Measurements from ENCODE around the gene STRC. TPM values are rescaled to one million over a fixed set of nuclear protein-coding genes. Genes with fewer than 3 reads are reported as not detected.
A peak's percentile ranks its signal among the peaks of the same experiment; 100 is the strongest.
"Not testable (repeated sequence)": the region's sequence is repeated elsewhere in the genome, so short reads cannot be mapped to it uniquely, and the experiment has no call there.

STRC gene
- total and polyA plus RNA-seq, 4 experiments from 2014 or later: 2.4 to 2.8 TPM; not detected in 2

GRCh38 chr15:43638464-43639204 lies 20.0 kb upstream of the STRC start:
- POLR2A ChIA-PET (ENCODE audit: partially characterized antibody); H3K27ac Mint-ChIP-seq; intact Hi-C loops (cut with micrococcal nuclease): not testable (repeated sequence)

GRCh38 chr15:43626937-43627336 lies 8.3 kb upstream of the STRC start:
- H3K9me3 ChIP-seq (ENCODE audit: control insufficient read depth in 1 of 2, low read length in 2 of 2); H3K4me1 ChIP-seq (ENCODE audit: insufficient read depth, low read length); H3K27ac Mint-ChIP-seq; H3K27me3 ChIP-seq (ENCODE audit: insufficient read depth, low read length); CTCF ChIA-PET (ENCODE audit: partially characterized antibody); H3K4me3 Mint-ChIP-seq; H3K36me3 Mint-ChIP-seq; H3K4me3 ChIP-seq (ENCODE audit: low read length in 2 of 2); intact Hi-C loops (cut with micrococcal nuclease); H3K27ac ChIP-seq (ENCODE audit: low read depth, low read length); DNase-seq; H3K27me3 Mint-ChIP-seq; H3K4me1 Mint-ChIP-seq; POLR2A ChIA-PET (ENCODE audit: partially characterized antibody); H3K9me3 Mint-ChIP-seq; H3K36me3 ChIP-seq (ENCODE audit: insufficient read depth, low read length): not testable (repeated sequence)

More at GRCh38 chr15:43638464-43639204, 20.0 kb upstream of the STRC start:
- H3K27me3 ChIP-seq (ENCODE audit: insufficient read depth, low read length); DNase-seq; H3K9me3 Mint-ChIP-seq; H3K27me3 Mint-ChIP-seq; H3K4me3 Mint-ChIP-seq; H3K4me1 ChIP-seq (ENCODE audit: insufficient read depth, low read length); CTCF ChIA-PET (ENCODE audit: partially characterized antibody); H3K27ac ChIP-seq (ENCODE audit: low read depth, low read length); H3K4me3 ChIP-seq (ENCODE audit: low read length in 2 of 2); H3K9me3 ChIP-seq (ENCODE audit: control insufficient read depth in 1 of 2, low read length in 2 of 2); H3K4me1 Mint-ChIP-seq; H3K36me3 ChIP-seq (ENCODE audit: insufficient read depth, low read length); H3K36me3 Mint-ChIP-seq: not testable (repeated sequence)

GRCh38 chr15:43625106-43625505 lies 6.5 kb upstream of the STRC start:
- Mint-ChIP-seq H3K27me3 (peaks cover 6 to 7% of the 10 kb centered on the region in 2 donors), H3K36me3 (no peaks in the 10 kb centered on the region), H3K4me3 (no peak overlapping the region), H3K4me1 (peaks cover 0 to 2% (median 0%) of the 10 kb centered on the region in 4 donors), H3K9me3 (no peaks in the 10 kb centered on the region), H3K27ac (peak overlapping the region in 1 of 7 donors; percentile 50)
- ChIA-PET POLR2A (ENCODE audit: partially characterized antibody) (no interaction called here), CTCF (ENCODE audit: partially characterized antibody) (interaction anchor here (0.7 kb wide), 1 partner anchor 1841 kb away, joined by 3 read pairs; no protein-coding TSS in a partner anchor)
- Histone ChIP-seq H3K36me3 (ENCODE audit: insufficient read depth, low read length) (no peaks in the 10 kb centered on the region), H3K4me1 (ENCODE audit: insufficient read depth, low read length) (no peaks in the 10 kb centered on the region), H3K9me3 (ENCODE audit: control insufficient read depth in 1 of 2, low read length in 2 of 2) (no peaks in the 10 kb centered on the region), H3K27ac (ENCODE audit: low read depth, low read length) (no peak overlapping the region), H3K4me3 (ENCODE audit: low read length in 2 of 2) (no peak overlapping the region), H3K27me3 (ENCODE audit: insufficient read depth, low read length) (no peaks in the 10 kb centered on the region)
- DNase-seq: no peak
- intact Hi-C loops (cut with micrococcal nuclease): no loop called here

DNA sequence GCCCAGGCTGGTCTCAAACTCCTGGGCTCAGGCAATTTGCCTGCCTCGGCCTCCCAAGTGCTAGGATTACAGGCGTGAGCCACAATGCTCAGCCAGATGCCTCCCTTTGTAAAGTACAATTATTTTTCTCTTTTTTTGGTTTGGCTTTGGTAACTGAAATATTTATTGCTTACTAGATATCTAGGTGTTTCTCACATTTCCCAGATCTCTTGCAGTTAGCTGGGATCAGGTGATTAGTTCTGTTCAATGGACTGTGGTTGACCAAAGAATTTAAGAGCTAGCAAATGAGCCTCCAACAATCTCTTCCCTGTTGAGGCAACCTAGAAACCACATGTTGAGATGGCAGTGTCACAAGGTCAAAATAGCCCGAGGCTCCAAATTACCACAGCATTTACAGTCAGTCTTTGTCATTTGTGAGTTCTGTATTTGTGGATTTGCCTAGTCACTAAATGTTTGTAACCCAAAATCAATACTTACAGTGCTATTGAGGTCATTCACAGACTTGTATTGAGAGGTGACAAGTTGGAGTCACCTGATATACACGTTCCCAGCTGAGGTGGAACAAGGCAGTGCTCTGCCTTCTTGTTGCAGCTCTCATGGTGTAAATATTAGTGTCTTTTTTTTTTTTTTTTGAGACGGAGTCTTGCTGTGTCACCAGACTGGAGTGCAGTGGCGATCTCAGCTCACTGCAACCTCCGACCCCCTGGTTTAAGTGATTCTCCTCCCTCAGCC lies 3.6 kb upstream of the STRC start:
- CTCF ChIA-PET (ENCODE audit: partially characterized antibody); H3K9me3 ChIP-seq (ENCODE audit: control insufficient read depth in 1 of 2, low read length in 2 of 2); DNase-seq; H3K4me3 Mint-ChIP-seq; H3K36me3 Mint-ChIP-seq; H3K36me3 ChIP-seq (ENCODE audit: insufficient read depth, low read length); H3K4me1 Mint-ChIP-seq; H3K27me3 ChIP-seq (ENCODE audit: insufficient read depth, low read length); H3K9me3 Mint-ChIP-seq; intact Hi-C loops (cut with micrococcal nuclease); POLR2A ChIA-PET (ENCODE audit: partially characterized antibody); H3K4me1 ChIP-seq (ENCODE audit: insufficient read depth, low read length); H3K27ac ChIP-seq (ENCODE audit: low read depth, low read length); H3K27ac Mint-ChIP-seq; H3K4me3 ChIP-seq (ENCODE audit: low read length in 2 of 2): not testable (repeated sequence)
- peaks cover 8 to 11% of the 10 kb centered on the region in 2 donors for H3K27me3 Mint-ChIP-seq

DNA sequence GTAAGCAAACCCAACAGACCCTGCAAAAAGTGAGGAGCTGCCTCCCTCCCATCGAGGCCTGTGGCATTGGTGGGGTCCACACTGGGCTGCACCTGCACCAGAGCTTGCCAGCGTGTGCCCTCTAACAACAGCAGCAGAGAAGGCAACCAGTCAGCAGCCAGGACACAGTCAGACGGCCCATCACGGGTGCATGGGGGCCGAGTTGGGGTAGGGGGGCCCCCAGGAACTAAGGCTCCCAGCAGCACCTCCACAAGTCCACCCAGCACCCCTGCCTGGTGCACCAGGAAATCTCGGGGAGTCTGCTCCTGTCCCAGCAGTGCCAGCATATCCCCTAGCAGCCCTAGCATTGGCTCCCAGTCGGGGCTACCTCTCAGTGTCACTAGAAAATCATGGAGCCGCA lies 850 bp downstream of the STRC start:
- H3K9me3 ChIP-seq (ENCODE audit: control insufficient read depth in 1 of 2, low read length in 2 of 2); H3K36me3 ChIP-seq (ENCODE audit: insufficient read depth, low read length); H3K27me3 Mint-ChIP-seq; H3K4me1 ChIP-seq (ENCODE audit: insufficient read depth, low read length); H3K27me3 ChIP-seq (ENCODE audit: insufficient read depth, low read length); H3K36me3 Mint-ChIP-seq; H3K27ac ChIP-seq (ENCODE audit: low read depth, low read length); CTCF ChIA-PET (ENCODE audit: partially characterized antibody); DNase-seq; intact Hi-C loops (cut with micrococcal nuclease); H3K9me3 Mint-ChIP-seq; H3K4me3 ChIP-seq (ENCODE audit: low read length in 2 of 2); H3K27ac Mint-ChIP-seq; H3K4me1 Mint-ChIP-seq; H3K4me3 Mint-ChIP-seq; POLR2A ChIA-PET (ENCODE audit: partially characterized antibody): not testable (repeated sequence)

GRCh38 chr15:43602233-43602632 lies 16.4 kb downstream of the STRC start:
- H3K9me3 ChIP-seq (ENCODE audit: control insufficient read depth in 1 of 2, low read length in 2 of 2); DNase-seq; intact Hi-C loops (cut with micrococcal nuclease); H3K4me3 ChIP-seq (ENCODE audit: low read length in 2 of 2); H3K36me3 ChIP-seq (ENCODE audit: insufficient read depth, low read length); H3K36me3 Mint-ChIP-seq; H3K9me3 Mint-ChIP-seq; H3K4me1 ChIP-seq (ENCODE audit: insufficient read depth, low read length); POLR2A ChIA-PET (ENCODE audit: partially characterized antibody); H3K27ac ChIP-seq (ENCODE audit: low read depth, low read length); CTCF ChIA-PET (ENCODE audit: partially characterized antibody); H3K27me3 ChIP-seq (ENCODE audit: insufficient read depth, low read length); H3K4me1 Mint-ChIP-seq; H3K27ac Mint-ChIP-seq; H3K4me3 Mint-ChIP-seq: not testable (repeated sequence)
- H3K27me3 Mint-ChIP-seq: peaks cover 26 to 30% of the 10 kb centered on the region in 2 donors

DNA sequence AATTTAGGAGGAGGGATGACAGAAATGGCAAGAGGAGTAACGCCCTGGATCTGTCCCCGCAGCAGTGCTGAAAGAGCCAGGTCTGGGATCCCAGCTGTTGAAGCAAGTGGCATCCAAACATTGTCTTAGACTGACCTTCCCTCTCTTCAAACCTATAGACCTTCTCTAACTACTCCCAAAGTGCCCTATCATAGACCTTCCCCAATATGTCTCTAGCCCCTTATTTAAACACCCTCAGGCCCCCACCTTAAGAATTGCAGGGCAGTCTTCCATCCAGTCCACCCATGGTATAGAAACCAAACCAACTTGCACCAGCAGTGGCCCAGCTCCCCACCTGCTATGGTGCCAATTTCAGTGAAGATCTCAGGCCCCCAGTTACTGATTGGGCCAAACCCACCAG lies 18.4 kb downstream of the STRC start:
- H3K9me3 Mint-ChIP-seq; H3K4me1 ChIP-seq (ENCODE audit: insufficient read depth, low read length); H3K36me3 Mint-ChIP-seq; H3K27me3 ChIP-seq (ENCODE audit: insufficient read depth, low read length); H3K9me3 ChIP-seq (ENCODE audit: control insufficient read depth in 1 of 2, low read length in 2 of 2); POLR2A ChIA-PET (ENCODE audit: partially characterized antibody); CTCF ChIA-PET (ENCODE audit: partially characterized antibody); H3K4me1 Mint-ChIP-seq; H3K4me3 Mint-ChIP-seq; H3K4me3 ChIP-seq (ENCODE audit: low read length in 2 of 2); H3K36me3 ChIP-seq (ENCODE audit: insufficient read depth, low read length); H3K27ac Mint-ChIP-seq; H3K27ac ChIP-seq (ENCODE audit: low read depth, low read length); DNase-seq; intact Hi-C loops (cut with micrococcal nuclease): not testable (repeated sequence)
- peaks cover 29 to 36% of the 10 kb centered on the region in 2 donors for H3K27me3 Mint-ChIP-seq
